Activated CD8-positive, alpha-beta T cell treated with anti-CD3 and anti-CD28 coated beads for 36 hours (primary cell): Measurements from ENCODE around the gene TRIO. TPM values are rescaled to one million over a fixed set of nuclear protein-coding genes. Genes with fewer than 3 reads are reported as not detected.
A peak's percentile ranks its signal among the peaks of the same experiment; 100 is the strongest.

Experiments
- ATAC-seq: fragments of 200-7000 bp; cut with Tn5 transposase; one replicate; pipeline ENCODE4 v1.10.0; 2021; ENCODE audit warnings: mild to moderate bottlenecking, moderate library complexity
- CTCF ChIA-PET: fragments of 350-600 bp; sonication (Branson Sonifier 250); formaldehyde crosslinking; loops from one replicate; lab custom pipeline; 2021; ENCODE audit warnings: antibody characterized with exemption; lab: Charles Lee
- POLR2A ChIA-PET: fragments of 350-600 bp; sonication (Branson Sonifier 250); formaldehyde crosslinking; loops from one replicate; lab custom pipeline; 2021; ENCODE audit warnings: antibody characterized with exemption; lab: Charles Lee
- DNase-seq: peaks from one replicate; pipeline ENCODE4 v3.0.0-alpha.2; 2020
- H3K27ac Mint-ChIP-seq: one replicate; pipeline ENCODE4 v1.8.0; 2021; ENCODE audit warnings: mild to moderate bottlenecking, mixed read lengths
- H3K27me3 Mint-ChIP-seq: one replicate; pipeline ENCODE4 v1.8.0; 2021; ENCODE audit warnings: mixed read lengths
- H3K36me3 Mint-ChIP-seq: one replicate; pipeline ENCODE4 v1.8.0; 2021; ENCODE audit warnings: low read depth, mixed read lengths
- H3K4me1 Mint-ChIP-seq: one replicate; pipeline ENCODE4 v1.8.0; 2021; ENCODE audit warnings: low read depth, mixed read lengths
- H3K4me3 Mint-ChIP-seq: one replicate; pipeline ENCODE4 v1.8.0; 2021; ENCODE audit warnings: mild to moderate bottlenecking, moderate library complexity, mixed read lengths
- H3K9me3 Mint-ChIP-seq: one replicate; pipeline ENCODE4 v1.8.0; 2021; ENCODE audit warnings: mixed read lengths
- intact Hi-C: fragments of 100-400 bp; cut with micrococcal nuclease; formaldehyde crosslinking; loops from one replicate; pipeline ENCODE4 v1.10.0; 2022
- total RNA-seq, 2 experiments: library from RNA; stranded (reverse); gene quantifications; one replicate each; pipeline ENCODE4 v1.2.3, GENCODE V29; 2021
- TF ChIP-seq, protein P1 (sequence below): fragments of 200-600 bp; IDR thresholded peaks from one replicate; pipeline ENCODE4 v1.8.0; 2022; ENCODE audit warnings: antibody characterized with exemption, mild to moderate bottlenecking

Gene TRIO
- total RNA-seq, 2 experiments from 2014 or later = 11.4 to 11.5 TPM

DNA sequence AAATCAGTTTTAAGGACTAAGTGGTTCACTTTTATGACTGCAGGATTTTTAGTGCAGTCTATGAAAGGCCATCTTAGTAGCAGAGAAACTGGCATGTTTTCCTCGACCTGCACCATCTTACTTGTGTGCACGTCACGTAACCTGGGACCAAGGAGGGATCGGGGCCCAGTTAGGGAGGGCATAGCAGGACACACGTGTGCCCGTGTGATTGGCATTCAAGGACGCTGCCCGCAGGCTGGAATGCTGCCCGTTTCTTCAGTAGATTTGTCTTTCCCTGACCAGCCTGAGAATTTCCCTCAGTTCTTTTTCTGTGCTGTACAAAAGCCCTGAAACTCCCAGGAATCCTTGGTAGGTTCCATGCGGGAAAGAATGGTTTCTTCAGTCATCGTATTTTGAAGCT is 196.3 kb downstream of the TRIO start:
- no peaks in the 10 kb centered on the region for H3K27me3 Mint-ChIP-seq
- no peak overlapping the region for H3K27ac Mint-ChIP-seq
- no peak overlapping the region for H3K4me3 Mint-ChIP-seq
- CTCF ChIA-PET = interaction anchor here (0.9 to 4.6 kb wide), 4 partner anchors 12 to 309 kb away, joined by 3 to 17 read pairs (median 3); no protein-coding TSS in a partner anchor
- TF ChIP-seq, protein P1, sequence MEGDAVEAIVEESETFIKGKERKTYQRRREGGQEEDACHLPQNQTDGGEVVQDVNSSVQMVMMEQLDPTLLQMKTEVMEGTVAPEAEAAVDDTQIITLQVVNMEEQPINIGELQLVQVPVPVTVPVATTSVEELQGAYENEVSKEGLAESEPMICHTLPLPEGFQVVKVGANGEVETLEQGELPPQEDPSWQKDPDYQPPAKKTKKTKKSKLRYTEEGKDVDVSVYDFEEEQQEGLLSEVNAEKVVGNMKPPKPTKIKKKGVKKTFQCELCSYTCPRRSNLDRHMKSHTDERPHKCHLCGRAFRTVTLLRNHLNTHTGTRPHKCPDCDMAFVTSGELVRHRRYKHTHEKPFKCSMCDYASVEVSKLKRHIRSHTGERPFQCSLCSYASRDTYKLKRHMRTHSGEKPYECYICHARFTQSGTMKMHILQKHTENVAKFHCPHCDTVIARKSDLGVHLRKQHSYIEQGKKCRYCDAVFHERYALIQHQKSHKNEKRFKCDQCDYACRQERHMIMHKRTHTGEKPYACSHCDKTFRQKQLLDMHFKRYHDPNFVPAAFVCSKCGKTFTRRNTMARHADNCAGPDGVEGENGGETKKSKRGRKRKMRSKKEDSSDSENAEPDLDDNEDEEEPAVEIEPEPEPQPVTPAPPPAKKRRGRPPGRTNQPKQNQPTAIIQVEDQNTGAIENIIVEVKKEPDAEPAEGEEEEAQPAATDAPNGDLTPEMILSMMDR = no peak
- POLR2A ChIA-PET = no interaction called here
- H3K4me1 Mint-ChIP-seq = peaks cover 3% of the 10 kb centered on the region
- DNase-seq (no peak), ATAC-seq (no peak)
- no peaks in the 10 kb centered on the region for H3K36me3 Mint-ChIP-seq
- intact Hi-C loops = no loop called here
- no peaks in the 10 kb centered on the region for H3K9me3 Mint-ChIP-seq

DNA sequence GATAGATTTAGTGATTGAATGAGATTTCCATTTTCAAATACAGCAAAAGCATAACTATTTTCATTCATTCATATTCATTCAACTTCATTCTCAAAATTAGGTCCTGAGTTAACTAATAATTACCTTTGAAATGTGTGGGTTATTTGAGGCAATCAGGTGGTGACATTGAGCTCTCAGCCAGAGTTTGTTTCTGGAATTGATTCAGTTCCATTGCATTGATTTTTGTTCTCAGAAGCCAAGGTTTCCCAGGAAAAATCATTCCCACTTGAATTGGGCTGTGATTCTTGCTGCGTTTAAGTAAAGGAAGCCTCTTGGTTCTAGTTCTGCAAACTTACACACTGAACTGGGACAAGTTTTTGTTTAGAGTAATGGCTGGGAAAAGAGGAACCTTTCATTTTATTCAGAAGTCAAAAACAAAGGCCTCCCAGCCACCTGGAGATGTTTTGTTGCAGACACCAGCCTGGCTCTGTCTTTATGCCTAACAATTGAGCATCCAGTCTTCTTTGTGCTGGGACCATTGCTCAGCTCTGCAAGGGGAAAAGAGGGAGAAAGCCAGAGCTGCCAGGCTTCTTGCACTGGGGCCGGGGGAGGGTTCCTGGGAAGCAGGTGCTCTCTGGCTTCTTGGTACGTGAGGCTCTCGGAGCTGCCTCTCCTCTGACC is 198.6 kb downstream of the TRIO start:
- ATAC-seq (no peak), DNase-seq (no peak)
- no peaks in the 10 kb centered on the region for H3K9me3 Mint-ChIP-seq
- no peak overlapping the region for H3K27ac Mint-ChIP-seq
- peaks cover 3% of the 10 kb centered on the region for H3K4me1 Mint-ChIP-seq
- ChIA-PET POLR2A (no interaction called here), CTCF (no interaction called here)
- no peaks in the 10 kb centered on the region for H3K36me3 Mint-ChIP-seq
- intact Hi-C loops = no loop called here
- TF ChIP-seq, protein P1 = no peak
- no peak overlapping the region for H3K4me3 Mint-ChIP-seq
- peaks cover 2% of the 10 kb centered on the region for H3K27me3 Mint-ChIP-seq

DNA sequence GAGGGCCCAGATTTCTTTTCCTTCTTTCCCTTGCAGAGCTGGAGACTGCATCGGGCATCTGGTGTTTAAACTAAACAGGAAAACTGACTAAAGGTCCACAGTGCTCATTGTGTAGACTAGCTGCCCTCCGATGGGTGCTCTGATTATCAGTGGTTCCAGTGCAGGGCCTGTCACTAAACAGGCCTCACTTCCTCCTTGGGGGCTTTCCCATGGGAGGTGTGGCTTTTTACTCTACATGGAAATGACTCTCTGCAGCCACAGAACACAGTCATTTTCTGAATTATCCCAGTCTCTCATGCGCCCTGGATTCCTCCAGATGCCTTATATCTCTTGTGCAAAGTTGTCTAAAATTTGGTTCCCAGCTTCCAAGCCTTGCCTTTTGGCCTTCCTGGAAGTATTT is 199.2 kb downstream of the TRIO start:
- Mint-ChIP-seq H3K27ac (no peak overlapping the region), H3K9me3 (no peaks in the 10 kb centered on the region), H3K4me3 (no peak overlapping the region), H3K4me1 (peaks cover 3% of the 10 kb centered on the region), H3K36me3 (no peaks in the 10 kb centered on the region), H3K27me3 (peaks cover 2% of the 10 kb centered on the region)
- CTCF ChIA-PET = no interaction called here
- intact Hi-C loops = no loop called here
- ATAC-seq (peak; percentile 53), DNase-seq (no peak)
- POLR2A ChIA-PET = no interaction called here
- TF ChIP-seq, protein P1 = no peak

DNA sequence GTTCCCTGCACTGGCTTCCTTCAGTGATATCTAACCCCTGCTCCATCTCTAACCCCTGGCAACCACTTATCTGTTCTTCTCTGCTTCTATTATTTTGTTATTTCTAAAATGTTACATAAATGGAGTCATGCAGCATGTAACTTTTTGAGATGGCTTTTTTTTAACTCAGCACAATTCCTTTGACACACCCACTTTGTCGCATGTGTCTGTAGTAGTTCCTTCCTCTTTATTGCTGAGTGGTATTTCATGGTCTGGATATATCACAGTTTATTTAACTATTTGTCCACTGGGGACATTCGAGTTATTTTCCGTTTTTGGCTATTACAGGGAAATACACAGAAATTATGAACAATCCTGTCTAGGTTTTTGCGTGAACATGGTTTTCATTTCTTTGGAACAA is 200.2 kb downstream of the TRIO start:
- POLR2A ChIA-PET = no interaction called here

DNA sequence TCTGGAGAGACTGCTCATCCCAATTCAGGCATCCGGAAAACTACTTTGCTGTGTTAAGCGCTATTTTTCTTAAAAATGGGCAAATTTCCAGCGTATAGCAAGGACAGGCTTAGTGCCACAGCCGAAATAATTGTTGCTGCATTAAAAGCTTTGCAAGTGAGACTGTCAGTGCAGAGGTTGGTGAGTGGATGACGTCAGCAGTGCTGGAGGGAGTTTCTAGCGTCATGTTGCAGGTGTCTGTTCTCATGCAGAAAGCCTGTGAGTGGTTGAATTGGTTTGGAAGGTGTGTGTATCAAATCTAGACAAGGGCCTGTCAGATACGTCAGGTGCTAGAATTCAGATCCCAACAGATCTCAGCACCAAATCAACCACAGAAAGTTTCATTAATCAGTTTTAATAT is 204.4 kb downstream of the TRIO start:
- no peak for ATAC-seq
- H3K9me3 Mint-ChIP-seq = no peaks in the 10 kb centered on the region
- no peaks in the 10 kb centered on the region for H3K36me3 Mint-ChIP-seq
- POLR2A ChIA-PET = no interaction called here
- peaks cover 2% of the 10 kb centered on the region for H3K27me3 Mint-ChIP-seq
- peaks cover 2% of the 10 kb centered on the region for H3K4me1 Mint-ChIP-seq
- intact Hi-C loops = no loop called here
- H3K4me3 Mint-ChIP-seq = no peak overlapping the region
- DNase-seq = no peak
- TF ChIP-seq, protein P1 = no peak
- CTCF ChIA-PET = no interaction called here
- no peak overlapping the region for H3K27ac Mint-ChIP-seq

More for the DNA sequence above, 200.2 kb downstream of the TRIO start:
- ATAC-seq (no peak), DNase-seq (no peak)
- Mint-ChIP-seq H3K36me3 (no peaks in the 10 kb centered on the region), H3K27me3 (peaks cover 2% of the 10 kb centered on the region), H3K9me3 (no peaks in the 10 kb centered on the region), H3K27ac (no peak overlapping the region), H3K4me3 (no peak overlapping the region), H3K4me1 (peaks cover 3% of the 10 kb centered on the region)
- intact Hi-C loops = no loop called here
- CTCF ChIA-PET = interaction anchor here (3.3 kb wide), 1 partner anchor 305 kb away, joined by 17 read pairs; no protein-coding TSS in a partner anchor
- TF ChIP-seq, protein P1 = no peak
